GM19372 (cell line): ENCODE results near the gene DOK3.

ENCODE experiments used
- ATAC-seq: cut with Tn5 transposase; IDR thresholded peaks from one replicate; pipeline ENCODE4 v1.9.1; 2021; ENCODE audit warnings: mild to moderate bottlenecking, low read depth, moderate library complexity; ENCODE audit not compliant: unreplicated experiment

DOK3 gene

GRCh38 chr5:177470759-177471536 lies 38.7 kb downstream of the DOK3 start:
- no peak for ATAC-seq

- no peak for ATAC-seq
Measured at GRCh38 chr5:177469750-177470525, 39.7 kb downstream of the DOK3 start.

- ATAC-seq = no peak
Measured at GRCh38 chr5:177468685-177469628, 40.7 kb downstream of the DOK3 start.

GRCh38 chr5:177468329-177468684 lies 41.3 kb downstream of the DOK3 start:
- no peak for ATAC-seq

GRCh38 chr5:177467436-177467835 lies 42.2 kb downstream of the DOK3 start:
- ATAC-seq = no peak

GRCh38 chr5:177466861-177467260 lies 42.8 kb downstream of the DOK3 start:
- no peak for ATAC-seq

- no peak for ATAC-seq
Measured at GRCh38 chr5:177465044-177465443, 44.6 kb downstream of the DOK3 start.

- no peak for ATAC-seq
Measured at GRCh38 chr5:177462021-177462670, 47.5 kb downstream of the DOK3 start.

- ATAC-seq = no peak
Measured at GRCh38 chr5:177459819-177460628, 49.6 kb downstream of the DOK3 start.

- ATAC-seq = no peak
Measured at GRCh38 chr5:177459357-177459756, 50.3 kb downstream of the DOK3 start.

GRCh38 chr5:177458912-177459350 lies 50.7 kb downstream of the DOK3 start:
- ATAC-seq = no peak

GRCh38 chr5:177457852-177458681 lies 51.6 kb downstream of the DOK3 start:
- no peak for ATAC-seq

- peak; percentile 41 for ATAC-seq
Measured at GRCh38 chr5:177456976-177457851, 52.4 kb downstream of the DOK3 start.

- ATAC-seq = no peak
Measured at GRCh38 chr5:177456591-177456964, 53.0 kb downstream of the DOK3 start.

- peak; percentile 11 for ATAC-seq
Measured at GRCh38 chr5:177455661-177456590, 53.7 kb downstream of the DOK3 start.

GRCh38 chr5:177455036-177455660 lies 54.5 kb downstream of the DOK3 start:
- peak; percentile 48 for ATAC-seq
